HG03039 (cell line): ENCODE data around the gene SPTLC2.
A peak's percentile ranks its signal among the peaks of the same experiment; 100 is the strongest.

Experiments used
- ATAC-seq: cut with Tn5 transposase; IDR thresholded peaks from one replicate; pipeline ENCODE4 v1.9.1; 2021; ENCODE audit warnings: mild to moderate bottlenecking, moderate library complexity; ENCODE audit not compliant: unreplicated experiment

Gene SPTLC2

GRCh38 chr14:77625360-77625759 lies 8.9 kb upstream of the SPTLC2 start:
- ATAC-seq, result no peak

DNA sequence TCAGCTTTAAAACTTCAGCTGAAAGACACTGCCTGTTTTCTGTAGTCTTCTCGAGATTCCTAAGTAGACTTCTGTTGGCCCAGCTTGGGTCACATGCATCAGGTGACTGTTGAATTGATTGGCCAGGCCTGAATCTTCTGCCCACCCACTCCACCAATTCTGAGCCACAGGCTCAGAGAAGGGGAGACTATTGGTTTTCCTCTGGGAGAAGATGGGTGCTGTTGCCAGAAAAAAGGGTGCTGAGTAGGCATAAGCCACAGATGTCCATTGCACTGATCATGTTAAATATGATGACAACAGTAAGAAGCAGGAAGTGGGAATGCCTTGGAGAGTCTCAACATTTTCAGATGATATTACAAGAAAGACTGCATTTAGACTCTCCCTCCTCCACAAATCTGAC lies 6.8 kb upstream of the SPTLC2 start:
- ATAC-seq, result no peak

- no peak for ATAC-seq
Observed at GRCh38 chr14:77622366-77622961, 6.0 kb upstream of the SPTLC2 start.

- no peak for ATAC-seq
Observed at GRCh38 chr14:77620222-77620870, 3.9 kb upstream of the SPTLC2 start.

- no peak for ATAC-seq
Observed at GRCh38 chr14:77618381-77618970, 2.0 kb upstream of the SPTLC2 start.

- ATAC-seq, result peak; percentile 1
Observed at GRCh38 chr14:77616133-77616453, 344 bp downstream of the SPTLC2 start.

GRCh38 chr14:77615361-77616132 lies 890 bp downstream of the SPTLC2 start:
- ATAC-seq, result no peak

GRCh38 chr14:77613201-77613600 lies 3.2 kb downstream of the SPTLC2 start:
- no peak for ATAC-seq

GRCh38 chr14:77612011-77612620 lies 4.3 kb downstream of the SPTLC2 start:
- ATAC-seq, result no peak

- no peak for ATAC-seq
Observed at GRCh38 chr14:77610553-77610952, 5.9 kb downstream of the SPTLC2 start.

DNA sequence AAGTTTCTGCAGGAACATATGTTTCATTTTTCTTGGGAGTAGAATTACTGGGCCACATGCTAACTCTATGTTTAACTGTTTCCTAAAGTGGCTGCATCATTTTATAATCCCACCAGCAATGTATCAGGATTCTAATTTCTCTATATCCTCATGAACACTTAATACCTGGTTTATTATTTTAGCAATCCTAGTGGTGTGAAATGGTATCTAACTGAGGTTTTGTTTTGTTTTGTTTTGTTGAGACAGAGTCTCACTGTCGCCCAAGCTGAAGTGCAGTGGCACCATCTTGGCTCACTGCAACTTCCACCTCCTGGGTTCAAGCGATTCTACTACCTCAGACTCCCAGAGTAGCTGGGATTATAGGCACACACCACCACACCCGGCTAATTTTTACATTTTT lies 6.5 kb downstream of the SPTLC2 start:
- no peak for ATAC-seq

DNA sequence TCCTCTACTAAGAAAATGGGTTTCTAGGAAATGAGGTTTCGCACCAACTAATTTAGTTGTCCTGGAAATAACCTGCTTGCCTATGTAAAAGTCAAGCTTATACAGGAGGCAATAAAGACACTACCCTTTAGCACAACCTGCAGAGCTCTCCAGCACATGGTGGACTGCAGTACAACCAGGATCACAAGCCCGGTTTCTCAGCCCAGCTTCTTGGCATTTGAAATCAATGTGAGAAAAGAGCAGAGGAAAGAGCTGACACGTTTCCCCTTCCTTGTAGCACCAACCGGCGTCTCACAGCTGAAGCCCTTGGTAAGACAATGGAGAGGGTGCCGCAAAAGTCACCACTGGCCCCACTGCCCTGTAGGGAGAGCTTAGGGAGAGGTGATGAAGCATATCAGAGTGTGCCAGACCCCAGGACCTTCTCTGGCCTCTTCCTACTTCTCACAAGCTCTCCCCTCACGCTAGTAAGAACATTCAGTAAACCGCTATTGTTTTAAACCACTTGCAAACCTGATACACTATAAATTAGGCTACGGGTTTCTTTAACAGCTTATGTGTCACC lies 8.6 kb downstream of the SPTLC2 start:
- ATAC-seq, result no peak

GRCh38 chr14:77605392-77605972 lies 11.0 kb downstream of the SPTLC2 start:
- ATAC-seq, result no peak

GRCh38 chr14:77603654-77604255 lies 12.7 kb downstream of the SPTLC2 start:
- ATAC-seq, result no peak

GRCh38 chr14:77603031-77603430 lies 13.4 kb downstream of the SPTLC2 start:
- no peak for ATAC-seq

DNA sequence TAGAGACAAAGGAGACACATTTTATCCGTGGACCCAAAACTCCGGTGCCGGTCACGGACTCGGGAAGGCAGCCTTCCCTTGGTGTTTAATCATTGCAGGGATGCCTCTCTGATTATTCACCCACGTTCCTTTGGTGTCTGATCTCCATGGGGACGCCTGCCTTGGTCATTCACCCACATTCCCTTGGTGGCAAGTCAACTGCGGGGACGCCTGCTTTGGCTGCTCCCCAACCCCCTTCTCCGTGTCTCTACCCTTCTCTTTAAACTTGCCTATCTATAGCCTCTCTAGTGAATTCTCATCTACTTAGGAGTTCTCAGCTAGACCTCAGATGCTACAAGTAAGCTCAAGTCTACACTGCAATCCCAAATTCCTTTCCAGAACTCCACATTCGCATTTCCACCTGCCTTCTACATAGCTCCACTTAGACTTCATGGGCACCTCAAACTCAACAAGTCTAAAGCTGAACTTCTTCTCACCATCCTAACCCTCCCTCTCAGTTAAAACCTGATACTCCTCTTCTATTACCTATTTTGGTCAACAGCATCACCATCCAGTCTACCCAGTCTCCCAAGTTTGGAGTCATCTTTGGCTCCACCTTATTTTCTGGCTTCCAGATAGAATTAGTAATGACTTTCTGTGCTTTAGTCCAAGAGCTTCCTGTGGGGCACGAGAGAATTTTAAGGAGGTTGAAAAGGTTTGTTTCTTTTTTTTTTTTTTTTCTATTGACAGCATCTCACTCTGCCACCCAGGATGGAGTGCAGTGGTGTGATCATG lies 14.4 kb downstream of the SPTLC2 start:
- no peak for ATAC-seq

DNA sequence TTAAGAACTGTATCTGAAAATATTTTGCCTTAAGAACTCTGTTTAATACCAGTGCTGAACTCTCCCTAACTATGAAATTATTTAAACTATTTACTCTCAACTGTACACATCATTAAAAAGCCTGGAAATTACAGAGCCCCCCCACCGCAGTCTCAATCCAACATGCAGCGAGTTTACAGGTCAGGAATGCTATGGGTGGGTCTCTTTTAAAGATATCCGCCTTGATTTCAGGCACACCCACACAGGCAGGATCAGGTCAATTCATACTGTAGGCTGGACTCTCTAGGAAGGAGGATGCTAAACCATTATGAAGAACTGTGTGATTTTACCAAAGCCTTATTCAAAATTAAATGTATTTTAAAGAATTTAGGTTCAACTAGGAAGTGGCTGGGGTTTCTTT lies 16.5 kb downstream of the SPTLC2 start:
- ATAC-seq, result no peak

- ATAC-seq, result no peak
Observed at GRCh38 chr14:77598366-77599070, 17.9 kb downstream of the SPTLC2 start.

DNA sequence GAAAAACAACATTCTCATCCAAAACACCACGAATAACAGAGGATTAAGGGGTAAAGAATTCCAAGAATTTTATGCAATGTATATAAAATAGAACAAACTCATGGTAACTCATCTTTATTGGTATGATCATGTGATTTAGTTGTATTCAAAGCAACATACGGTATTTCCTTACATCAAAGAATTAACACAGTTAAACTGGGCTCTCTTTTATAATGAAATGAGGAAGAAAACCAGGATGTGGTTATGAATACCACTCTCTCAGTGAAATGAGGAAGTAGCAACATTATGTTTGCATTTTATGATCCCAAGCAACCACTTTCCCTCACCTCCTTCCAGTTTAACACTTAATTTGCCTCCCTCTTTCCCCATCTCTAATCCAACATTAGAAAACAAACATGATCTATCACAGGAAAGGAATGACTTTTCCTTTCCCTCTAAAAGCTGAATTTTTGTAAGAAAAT lies 22.9 kb downstream of the SPTLC2 start:
- no peak for ATAC-seq
